PFSK-1 (cell line): ENCODE measurements around the gene NKAIN2.

Experiments used
- POLR2AphosphoS5 ChIP-seq: IDR thresholded peaks from 2 replicates; pipeline ENCODE4 v1.6.1; 2012; ENCODE audit warnings: low read depth, mild to moderate bottlenecking, control low read depth, low read length, moderate library complexity
- TAF1 ChIP-seq: IDR thresholded peaks from 2 replicates; pipeline ENCODE4 v1.6.1; 2012; ENCODE audit warnings: low read length, control low read depth, borderline replicate concordance; ENCODE audit not compliant: insufficient read depth
- TF ChIP-seq, protein P1 (sequence below), 2 experiments: IDR thresholded peaks; 2 replicates each; pipeline versions ENCODE4 v1.6.1 to v1.8.0; 2011 to 2012; ENCODE audit warnings: low read depth in 2 of 2, low read length in 2 of 2, control low read depth in 1 of 2, inconsistent platforms in 1 of 2, mild to moderate bottlenecking in 1 of 2, moderate library complexity in 1 of 2; ENCODE audit not compliant: insufficient read depth in 1 of 2

DNA sequence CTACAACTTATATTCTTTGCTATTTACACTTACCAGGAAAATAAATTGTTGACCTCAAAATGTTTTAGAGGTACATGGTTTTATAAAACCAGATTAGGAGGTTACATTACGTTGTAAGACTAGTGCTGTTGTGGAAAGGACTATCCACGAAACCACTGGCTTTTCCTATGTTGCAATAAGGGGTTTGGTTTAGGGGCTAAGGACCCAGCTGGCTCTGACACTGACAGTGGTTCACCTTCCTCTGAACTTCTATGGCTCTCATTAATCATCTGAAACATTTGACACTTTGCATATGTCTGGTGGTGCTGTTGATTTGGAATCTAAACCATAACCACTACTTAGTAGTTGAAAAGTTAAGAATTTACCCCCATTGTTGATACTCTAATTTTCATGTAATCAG lies 186.7 kb downstream of the NKAIN2 start:
- TF ChIP-seq POLR2AphosphoS5 (no peak), TAF1 (no peak)
- TF ChIP-seq, protein P1, sequence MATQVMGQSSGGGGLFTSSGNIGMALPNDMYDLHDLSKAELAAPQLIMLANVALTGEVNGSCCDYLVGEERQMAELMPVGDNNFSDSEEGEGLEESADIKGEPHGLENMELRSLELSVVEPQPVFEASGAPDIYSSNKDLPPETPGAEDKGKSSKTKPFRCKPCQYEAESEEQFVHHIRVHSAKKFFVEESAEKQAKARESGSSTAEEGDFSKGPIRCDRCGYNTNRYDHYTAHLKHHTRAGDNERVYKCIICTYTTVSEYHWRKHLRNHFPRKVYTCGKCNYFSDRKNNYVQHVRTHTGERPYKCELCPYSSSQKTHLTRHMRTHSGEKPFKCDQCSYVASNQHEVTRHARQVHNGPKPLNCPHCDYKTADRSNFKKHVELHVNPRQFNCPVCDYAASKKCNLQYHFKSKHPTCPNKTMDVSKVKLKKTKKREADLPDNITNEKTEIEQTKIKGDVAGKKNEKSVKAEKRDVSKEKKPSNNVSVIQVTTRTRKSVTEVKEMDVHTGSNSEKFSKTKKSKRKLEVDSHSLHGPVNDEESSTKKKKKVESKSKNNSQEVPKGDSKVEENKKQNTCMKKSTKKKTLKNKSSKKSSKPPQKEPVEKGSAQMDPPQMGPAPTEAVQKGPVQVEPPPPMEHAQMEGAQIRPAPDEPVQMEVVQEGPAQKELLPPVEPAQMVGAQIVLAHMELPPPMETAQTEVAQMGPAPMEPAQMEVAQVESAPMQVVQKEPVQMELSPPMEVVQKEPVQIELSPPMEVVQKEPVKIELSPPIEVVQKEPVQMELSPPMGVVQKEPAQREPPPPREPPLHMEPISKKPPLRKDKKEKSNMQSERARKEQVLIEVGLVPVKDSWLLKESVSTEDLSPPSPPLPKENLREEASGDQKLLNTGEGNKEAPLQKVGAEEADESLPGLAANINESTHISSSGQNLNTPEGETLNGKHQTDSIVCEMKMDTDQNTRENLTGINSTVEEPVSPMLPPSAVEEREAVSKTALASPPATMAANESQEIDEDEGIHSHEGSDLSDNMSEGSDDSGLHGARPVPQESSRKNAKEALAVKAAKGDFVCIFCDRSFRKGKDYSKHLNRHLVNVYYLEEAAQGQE (IDR thresholded peaks at IDR 0.05; ENCODE audit: insufficient read depth in 1 of 2, low read depth in 2 of 2, low read length in 2 of 2): no peak
